Measurements from ENCODE around the gene USP24.

The USP24 gene

DNA sequence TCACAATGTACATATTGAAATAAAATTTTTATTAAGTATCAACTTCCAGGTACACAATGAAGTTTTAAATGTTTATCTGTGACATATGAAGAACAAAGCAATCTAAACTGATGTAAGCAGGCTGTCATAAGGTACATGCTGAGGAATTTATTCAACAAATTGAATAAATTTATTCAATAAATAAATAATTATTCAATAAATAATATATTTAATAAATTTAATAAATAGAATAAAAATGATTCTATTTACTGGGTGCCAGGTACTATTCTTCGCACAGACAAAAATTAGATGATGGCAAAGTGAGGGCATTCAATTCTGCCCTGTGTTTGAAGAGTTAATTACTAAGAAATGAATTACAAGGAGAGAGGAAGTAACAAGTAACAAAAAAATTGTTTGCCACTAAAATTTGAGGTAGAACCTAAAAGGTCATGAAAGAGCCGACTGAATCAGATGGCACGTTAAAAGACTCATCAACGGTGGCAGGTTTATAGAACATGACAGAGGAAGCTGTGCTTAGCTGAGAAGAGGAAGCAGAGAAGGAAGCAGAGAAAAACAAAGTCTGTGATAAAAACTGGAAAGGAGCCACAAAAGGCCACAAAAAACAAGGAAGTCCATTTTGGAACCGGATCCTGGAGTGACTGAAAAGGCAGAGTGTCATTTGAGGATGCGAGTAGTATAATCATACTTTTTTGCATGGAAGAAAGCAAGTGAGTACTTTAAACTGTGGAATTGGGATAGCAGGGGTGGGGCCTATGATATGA lies 2.2 kb upstream of the USP24 start:
- in situ Hi-C loops (cut with HindIII; ENCODE audit: low sequenced_read_pairs), result no loop called here
- H3K4me3 ChIP-seq (ENCODE audit: low read depth, low read length), result no peak overlapping the region
- TF ChIP-seq, protein P1, sequence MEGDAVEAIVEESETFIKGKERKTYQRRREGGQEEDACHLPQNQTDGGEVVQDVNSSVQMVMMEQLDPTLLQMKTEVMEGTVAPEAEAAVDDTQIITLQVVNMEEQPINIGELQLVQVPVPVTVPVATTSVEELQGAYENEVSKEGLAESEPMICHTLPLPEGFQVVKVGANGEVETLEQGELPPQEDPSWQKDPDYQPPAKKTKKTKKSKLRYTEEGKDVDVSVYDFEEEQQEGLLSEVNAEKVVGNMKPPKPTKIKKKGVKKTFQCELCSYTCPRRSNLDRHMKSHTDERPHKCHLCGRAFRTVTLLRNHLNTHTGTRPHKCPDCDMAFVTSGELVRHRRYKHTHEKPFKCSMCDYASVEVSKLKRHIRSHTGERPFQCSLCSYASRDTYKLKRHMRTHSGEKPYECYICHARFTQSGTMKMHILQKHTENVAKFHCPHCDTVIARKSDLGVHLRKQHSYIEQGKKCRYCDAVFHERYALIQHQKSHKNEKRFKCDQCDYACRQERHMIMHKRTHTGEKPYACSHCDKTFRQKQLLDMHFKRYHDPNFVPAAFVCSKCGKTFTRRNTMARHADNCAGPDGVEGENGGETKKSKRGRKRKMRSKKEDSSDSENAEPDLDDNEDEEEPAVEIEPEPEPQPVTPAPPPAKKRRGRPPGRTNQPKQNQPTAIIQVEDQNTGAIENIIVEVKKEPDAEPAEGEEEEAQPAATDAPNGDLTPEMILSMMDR (IDR thresholded peaks at IDR 0.05; ENCODE audit: low read depth, low read length), result no peak
- DNase-seq (ENCODE audit: low read depth, low spot score), result no peak

DNA sequence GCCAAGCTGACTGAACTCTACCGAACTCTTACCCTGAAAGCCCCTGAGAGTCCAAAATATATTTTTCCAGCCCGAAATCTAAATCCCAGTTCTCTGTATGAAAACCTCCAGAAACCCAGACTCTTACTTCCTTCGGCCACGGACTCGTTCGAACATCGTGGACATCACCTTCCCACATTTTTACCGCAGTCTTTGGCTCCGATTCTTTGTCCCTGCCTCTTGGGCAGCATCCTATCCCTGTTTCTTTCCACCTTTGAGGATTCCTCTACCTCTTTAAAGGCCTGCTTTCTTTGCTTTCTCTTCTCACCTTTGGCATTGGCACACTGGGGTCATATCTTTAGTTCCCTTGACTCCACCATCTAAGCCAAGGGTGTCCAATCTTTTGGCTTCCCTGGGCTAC lies 932 bp upstream of the USP24 start:
- TF ChIP-seq, protein P1 (IDR thresholded peaks at IDR 0.05; ENCODE audit: low read depth, low read length), result no peak
- in situ Hi-C loops (cut with HindIII; ENCODE audit: low sequenced_read_pairs), result no loop called here
- peak overlapping the region; percentile 83 for H3K4me3 ChIP-seq (ENCODE audit: low read depth, low read length)
- no peak for DNase-seq (ENCODE audit: low read depth, low spot score)

DNA sequence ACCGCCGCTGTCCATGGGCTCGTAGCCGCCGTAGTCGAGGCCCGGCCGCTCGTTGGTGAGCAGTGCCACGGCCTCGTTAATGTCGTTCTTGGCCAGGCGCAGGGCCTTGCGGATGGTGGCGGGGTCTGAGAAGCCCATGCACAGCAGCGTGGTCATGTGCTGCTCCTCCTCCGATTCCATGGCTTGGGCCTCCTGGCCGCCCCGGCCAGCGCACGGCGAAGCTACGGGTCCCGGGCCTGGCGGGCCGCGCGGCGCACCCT lies 300 bp downstream of the USP24 start:
- H3K4me3 ChIP-seq (ENCODE audit: low read depth, low read length), result peak overlapping the region; percentile 83
- DNase-seq (ENCODE audit: low read depth, low spot score), result peak; percentile 35
- TF ChIP-seq, protein P1 (IDR thresholded peaks at IDR 0.05; ENCODE audit: low read depth, low read length), result no peak
- in situ Hi-C loops (cut with HindIII; ENCODE audit: low sequenced_read_pairs), result no loop called here

DNA sequence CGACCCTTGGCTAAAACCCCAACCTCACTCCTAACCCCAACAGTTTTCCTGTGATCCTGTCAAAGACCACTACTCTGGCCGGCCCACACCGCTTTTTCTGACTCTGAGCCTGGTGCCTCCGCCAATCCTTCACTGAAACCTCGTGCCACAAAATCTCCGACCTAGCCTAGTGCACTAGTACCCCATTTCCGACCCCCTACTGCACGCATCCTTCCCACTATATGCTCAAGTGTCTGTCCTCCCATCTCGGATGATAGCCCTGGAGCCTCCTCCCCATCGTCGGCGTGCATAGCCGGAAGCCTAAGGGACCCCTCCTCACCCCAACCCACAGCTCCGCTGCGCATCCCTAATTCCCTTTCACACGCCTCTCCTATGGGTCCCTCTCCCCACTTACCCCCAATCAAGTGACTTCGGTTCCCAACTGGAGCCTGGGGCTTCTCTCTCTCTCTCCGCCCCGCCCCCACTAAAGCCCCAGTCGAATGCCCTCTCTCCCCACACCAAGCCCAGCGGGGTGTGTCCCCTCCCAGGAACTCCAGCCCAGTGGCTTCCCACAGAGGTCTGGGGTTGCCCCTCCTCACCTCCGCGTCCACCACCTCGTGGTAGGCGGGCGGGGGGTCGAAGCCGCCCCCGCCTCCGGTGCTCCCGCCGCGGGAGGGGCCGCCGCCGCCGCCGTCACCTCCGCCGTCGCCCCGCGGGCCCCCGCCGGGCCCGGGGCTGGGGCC lies 791 bp downstream of the USP24 start:
- peak overlapping the region; percentile 83 for H3K4me3 ChIP-seq (ENCODE audit: low read depth, low read length)
- TF ChIP-seq, protein P1 (IDR thresholded peaks at IDR 0.05; ENCODE audit: low read depth, low read length), result no peak
- DNase-seq (ENCODE audit: low read depth, low spot score), result no peak
- in situ Hi-C loops (cut with HindIII; ENCODE audit: low sequenced_read_pairs), result no loop called here

DNA sequence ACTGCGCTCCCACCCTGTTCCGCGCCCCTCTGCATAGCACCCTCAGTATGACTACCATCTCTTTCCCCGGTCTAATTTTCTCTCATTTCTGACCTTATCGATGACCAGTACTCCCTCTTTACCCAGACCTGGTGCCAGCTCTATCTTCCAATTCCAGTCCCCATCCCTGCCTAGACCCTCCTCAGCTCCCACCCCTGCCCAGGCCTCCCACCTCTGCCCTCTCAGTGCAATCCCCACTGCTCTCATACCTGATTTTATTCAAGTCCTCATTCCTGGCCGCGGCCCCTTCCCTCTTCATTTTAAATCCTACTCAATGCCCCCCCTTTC lies 1.3 kb downstream of the USP24 start:
- no peak for DNase-seq (ENCODE audit: low read depth, low spot score)
- TF ChIP-seq, protein P1 (IDR thresholded peaks at IDR 0.05; ENCODE audit: low read depth, low read length), result no peak
- peak overlapping the region; percentile 83 for H3K4me3 ChIP-seq (ENCODE audit: low read depth, low read length)
- in situ Hi-C loops (cut with HindIII; ENCODE audit: low sequenced_read_pairs), result no loop called here

DNA sequence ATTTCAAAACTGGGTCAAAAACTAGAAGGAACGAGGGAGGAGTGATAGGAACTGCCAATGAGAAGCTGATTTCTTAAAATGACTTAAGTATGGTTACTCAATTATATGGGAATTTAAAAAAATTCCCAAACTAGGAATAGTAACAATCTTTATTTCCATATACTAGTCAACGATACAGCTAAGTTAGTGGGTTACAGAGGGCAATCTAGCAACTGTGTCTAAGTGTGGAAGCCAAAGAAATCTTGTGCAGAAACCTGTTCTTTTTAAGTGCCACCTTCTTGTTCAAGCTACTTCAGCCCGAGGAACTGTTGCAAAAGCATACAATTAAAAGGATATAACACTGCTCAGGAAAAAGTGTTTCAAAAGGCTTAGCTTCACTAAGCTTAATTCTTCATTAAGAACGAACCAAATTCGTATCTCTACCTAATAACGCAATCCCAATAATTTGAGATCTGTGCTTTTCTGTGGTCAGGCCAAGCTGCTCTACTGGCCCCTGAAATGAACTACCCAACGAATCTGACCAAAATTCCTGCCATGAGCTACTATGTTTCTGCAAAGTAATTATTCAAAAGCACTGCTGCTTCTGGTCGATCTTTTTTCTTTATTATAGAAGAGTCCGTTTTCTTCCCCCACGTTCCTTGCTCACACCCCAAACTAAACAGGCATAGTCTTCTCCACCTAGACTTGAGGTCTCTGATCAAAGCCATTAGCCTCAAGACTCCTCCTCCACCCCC lies 1.8 kb downstream of the USP24 start:
- TF ChIP-seq, protein P1 (IDR thresholded peaks at IDR 0.05; ENCODE audit: low read depth, low read length), result no peak
- DNase-seq (ENCODE audit: low read depth, low spot score), result no peak
- in situ Hi-C loops (cut with HindIII; ENCODE audit: low sequenced_read_pairs), result no loop called here
- peak overlapping the region; percentile 83 for H3K4me3 ChIP-seq (ENCODE audit: low read depth, low read length)
